ENCODE measurements around the gene EDA.
"Not testable (repeated sequence)": the region's sequence is repeated elsewhere in the genome, so short reads cannot be mapped to it uniquely, and the experiment has no call there.

Gene EDA

GRCh38 chrX:69991685-69992084 is 375.8 kb downstream of the EDA start:
- DNase-seq (ENCODE audit: low read depth), result no peak
- TF ChIP-seq MYC (IDR thresholded peaks at IDR 0.05; ENCODE audit: low read depth, low read length) (no peak), MAX (IDR thresholded peaks at IDR 0.05; ENCODE audit: low read depth, low read length) (no peak), CTCF (IDR thresholded peaks at IDR 0.05; ENCODE audit: low read depth, low read length) (no peak), POLR2A (IDR thresholded peaks at IDR 0.05; ENCODE audit: extremely low read depth, insufficient read length) (no peak)
- H3K4me3 ChIP-seq (ENCODE audit: low read depth, low read length), result no peak overlapping the region

GRCh38 chrX:69993494-69993893 is 377.6 kb downstream of the EDA start:
- no peak for DNase-seq (ENCODE audit: low read depth)
- H3K4me3 ChIP-seq (ENCODE audit: low read depth, low read length), result no peak overlapping the region
- no peak for TF ChIP-seq CTCF (IDR thresholded peaks at IDR 0.05; ENCODE audit: low read depth, low read length)
- TF ChIP-seq MAX (IDR thresholded peaks at IDR 0.05; ENCODE audit: low read depth, low read length), result no peak
- TF ChIP-seq POLR2A (IDR thresholded peaks at IDR 0.05; ENCODE audit: extremely low read depth, insufficient read length), result no peak
- TF ChIP-seq MYC (IDR thresholded peaks at IDR 0.05; ENCODE audit: low read depth, low read length), result no peak

- no peak overlapping the region for H3K4me3 ChIP-seq (ENCODE audit: low read depth, low read length)
- no peak for TF ChIP-seq MAX (IDR thresholded peaks at IDR 0.05; ENCODE audit: low read depth, low read length)
- no peak for TF ChIP-seq MYC (IDR thresholded peaks at IDR 0.05; ENCODE audit: low read depth, low read length)
- TF ChIP-seq POLR2A (IDR thresholded peaks at IDR 0.05; ENCODE audit: extremely low read depth, insufficient read length), result no peak
- no peak for TF ChIP-seq CTCF (IDR thresholded peaks at IDR 0.05; ENCODE audit: low read depth, low read length)
- no peak for DNase-seq (ENCODE audit: low read depth)
Observed at GRCh38 chrX:69995362-69996112, 379.6 kb downstream of the EDA start.

GRCh38 chrX:69996113-69996468 is 380.2 kb downstream of the EDA start:
- DNase-seq (ENCODE audit: low read depth), result no peak
- no peak overlapping the region for H3K4me3 ChIP-seq (ENCODE audit: low read depth, low read length)
- TF ChIP-seq POLR2A (IDR thresholded peaks at IDR 0.05; ENCODE audit: extremely low read depth, insufficient read length) (no peak), MAX (IDR thresholded peaks at IDR 0.05; ENCODE audit: low read depth, low read length) (no peak), MYC (IDR thresholded peaks at IDR 0.05; ENCODE audit: low read depth, low read length) (no peak), CTCF (IDR thresholded peaks at IDR 0.05; ENCODE audit: low read depth, low read length) (no peak)

- DNase-seq (ENCODE audit: low read depth); H3K4me3 ChIP-seq (ENCODE audit: low read depth, low read length): not testable (repeated sequence)
Observed at GRCh38 chrX:69998299-69998698, 382.4 kb downstream of the EDA start.

- no peak for DNase-seq (ENCODE audit: low read depth)
- no peak for TF ChIP-seq CTCF (IDR thresholded peaks at IDR 0.05; ENCODE audit: low read depth, low read length)
- TF ChIP-seq POLR2A (IDR thresholded peaks at IDR 0.05; ENCODE audit: extremely low read depth, insufficient read length), result no peak
- TF ChIP-seq MYC (IDR thresholded peaks at IDR 0.05; ENCODE audit: low read depth, low read length), result no peak
- TF ChIP-seq MAX (IDR thresholded peaks at IDR 0.05; ENCODE audit: low read depth, low read length), result no peak
- no peak overlapping the region for H3K4me3 ChIP-seq (ENCODE audit: low read depth, low read length)
Observed at GRCh38 chrX:70001269-70001668, 385.4 kb downstream of the EDA start.

Measured in NB4 (cell line).